Left lung (tissue), 10 donors: ENCODE results near the gene RHEX. TPM values are rescaled to one million over a fixed set of nuclear protein-coding genes. Genes with fewer than 3 reads are reported as not detected.

Source experiments
- ATAC-seq: fragments of 200-7000 bp; cut with Tn5 transposase; one replicate; pipeline ENCODE4 v1.9.1; 2020; ENCODE audit warnings: moderate library complexity
- DNase-seq, 4 donors: peaks; one replicate each; pipeline ENCODE4 v3.0.0-alpha.2; 2013 to 2020
- H3K27ac ChIP-seq, 2 donors: fragments of 200-600 bp; sonication (generic) in 1 of 2; one replicate each; pipeline versions ENCODE4 v1.5.0 to v1.8.0; 2020 to 2021
- H3K27me3 ChIP-seq, 2 donors: fragments of 200-600 bp; sonication (generic) in 1 of 2; one replicate each; pipeline versions ENCODE4 v1.5.0 to v1.8.0; 2020 to 2021
- H3K36me3 ChIP-seq, 2 donors: fragments of 200-600 bp; sonication (generic) in 1 of 2; one replicate each; pipeline versions ENCODE4 v1.5.0 to v1.8.0; 2020 to 2021
- H3K4me1 ChIP-seq, 2 donors: fragments of 200-600 bp; one replicate each; pipeline ENCODE4 v1.8.0; 2021
- H3K4me3 ChIP-seq, 2 donors: fragments of 200-600 bp; sonication (generic) in 1 of 2; one replicate each; pipeline versions ENCODE4 v1.5.0 to v1.8.0; 2020 to 2021; ENCODE audit warnings: mild to moderate bottlenecking in 1 of 2
- H3K9me3 ChIP-seq, 2 donors: fragments of 200-600 bp; sonication (generic) in 1 of 2; one replicate each; pipeline versions ENCODE4 v1.5.0 to v1.8.0; 2020 to 2021
- intact Hi-C, 2 donors: fragments of 100-400 bp; cut with DNase I; formaldehyde crosslinking; loops; one replicate each; pipeline versions ENCODE4 v1.11.2 to v1.14.2; 2022
- polyA plus RNA-seq, 6 donors: library from polyadenylated mRNA; unstranded; fragments of 120-200 nt; gene quantifications; one replicate each; pipeline ENCODE4 v1.2.1, GENCODE V29; 2013; ENCODE audit not compliant: insufficient read length in 6 of 6
- total RNA-seq, 2 donors: library from RNA; stranded (reverse); fragmentation: NEBNext Ultra II Directional; extraction: Animal tissue kit (Norgen Biotek cat#: 25700); gene quantifications; one replicate each; pipeline ENCODE4 v1.2.1, GENCODE V29; 2021
- TF ChIP-seq, protein P1 (sequence below), 2 donors: fragments of 200-600 bp; sonication (generic) in 1 of 2; IDR thresholded peaks; one replicate each; pipeline versions ENCODE4 v1.5.0 to v1.8.0; 2021; ENCODE audit warnings: antibody characterized with exemption in 2 of 2
- donor health status: DM: no; HTN: yes; CAD: no.
- donor health status: DM: no; HTN: no; CAD: no.

The RHEX gene
- total and polyA plus RNA-seq, 8 donors, result 0.18 to 2.4 (median 0.32) TPM; not detected in 1

DNA sequence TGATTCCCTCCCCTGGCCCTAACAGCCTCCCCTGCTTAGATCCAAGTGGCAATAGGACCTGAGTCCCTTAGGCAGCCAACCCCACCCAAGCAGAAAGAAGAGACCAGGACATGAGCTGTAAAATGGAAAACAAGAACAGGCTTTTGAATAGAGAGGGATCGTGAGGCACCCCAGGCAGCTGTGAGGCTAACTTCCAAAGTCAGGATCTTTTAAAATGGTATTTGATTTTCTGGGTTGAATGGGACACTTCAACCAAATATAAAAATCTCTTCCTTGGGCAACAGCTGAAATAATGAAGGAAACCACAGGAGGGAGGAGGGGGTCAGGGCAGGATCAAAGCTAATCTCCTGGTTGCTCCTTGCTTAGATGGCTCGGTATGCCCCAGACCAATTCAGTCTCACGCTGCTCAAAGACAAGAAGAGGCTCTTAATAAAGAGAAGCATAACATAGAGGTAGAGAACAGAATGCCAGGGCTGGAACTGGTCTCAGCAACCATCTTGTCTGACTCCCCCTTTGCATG is 92.9 kb downstream of the RHEX start:
- Histone ChIP-seq H3K27ac (no peak overlapping the region), H3K4me1 (no peaks in the 10 kb centered on the region), H3K27me3 (no peaks in the 10 kb centered on the region), H3K4me3 (no peak overlapping the region), H3K36me3 (no peaks in the 10 kb centered on the region), H3K9me3 (no peaks in the 10 kb centered on the region)
- intact Hi-C loops, result no loop called here
- TF ChIP-seq, protein P1, sequence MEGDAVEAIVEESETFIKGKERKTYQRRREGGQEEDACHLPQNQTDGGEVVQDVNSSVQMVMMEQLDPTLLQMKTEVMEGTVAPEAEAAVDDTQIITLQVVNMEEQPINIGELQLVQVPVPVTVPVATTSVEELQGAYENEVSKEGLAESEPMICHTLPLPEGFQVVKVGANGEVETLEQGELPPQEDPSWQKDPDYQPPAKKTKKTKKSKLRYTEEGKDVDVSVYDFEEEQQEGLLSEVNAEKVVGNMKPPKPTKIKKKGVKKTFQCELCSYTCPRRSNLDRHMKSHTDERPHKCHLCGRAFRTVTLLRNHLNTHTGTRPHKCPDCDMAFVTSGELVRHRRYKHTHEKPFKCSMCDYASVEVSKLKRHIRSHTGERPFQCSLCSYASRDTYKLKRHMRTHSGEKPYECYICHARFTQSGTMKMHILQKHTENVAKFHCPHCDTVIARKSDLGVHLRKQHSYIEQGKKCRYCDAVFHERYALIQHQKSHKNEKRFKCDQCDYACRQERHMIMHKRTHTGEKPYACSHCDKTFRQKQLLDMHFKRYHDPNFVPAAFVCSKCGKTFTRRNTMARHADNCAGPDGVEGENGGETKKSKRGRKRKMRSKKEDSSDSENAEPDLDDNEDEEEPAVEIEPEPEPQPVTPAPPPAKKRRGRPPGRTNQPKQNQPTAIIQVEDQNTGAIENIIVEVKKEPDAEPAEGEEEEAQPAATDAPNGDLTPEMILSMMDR (IDR thresholded peaks at IDR 0.05), result no peak
- no peak for ATAC-seq
- no peak for DNase-seq

Other genes with a start within 250 kb of the RHEX start
- gene SLC41A1, start 240.0 kb upstream of the RHEX start, total RNA-seq, result 10 to 100 TPM; 29.4 to 36.1 TPM
- 10 to 100 TPM; 36.6 to 46.8 (median 43.6) TPM for gene SLC41A1, start 240.0 kb upstream of the RHEX start, polyA plus RNA-seq
- under 1 TPM; 0.13 to 0.32 TPM for gene PM20D1, start 203.0 kb upstream of the RHEX start, total RNA-seq
- gene PM20D1, start 203.0 kb upstream of the RHEX start, polyA plus RNA-seq, result under 1 TPM; 0.29 to 0.79 (median 0.56) TPM
- 10 to 100 TPM in 1 of 2 donors, 1 to 10 TPM in 1; 7.6 to 42.5 TPM for gene SLC26A9, start 109.7 kb upstream of the RHEX start, total RNA-seq
- gene SLC26A9, start 109.7 kb upstream of the RHEX start, polyA plus RNA-seq, result 1 to 10 TPM; 4.1 to 8.5 (median 6.2) TPM
- 10 to 100 TPM; 13.4 to 14.2 TPM for gene RAB7B, start 49.8 kb upstream of the RHEX start, total RNA-seq
- gene RAB7B, start 49.8 kb upstream of the RHEX start, polyA plus RNA-seq, result 1 to 10 TPM; 3.2 to 4.8 (median 3.7) TPM
- gene CTSE, start 29.3 kb upstream of the RHEX start, total RNA-seq, result 100 to 1,000 TPM; 191 to 624 TPM
- gene CTSE, start 29.3 kb upstream of the RHEX start, polyA plus RNA-seq, result under 1 TPM; 0.35 to 0.93 (median 0.53) TPM
- gene AVPR1B, start 64.2 kb downstream of the RHEX start, total RNA-seq, result not detected
- under 1 TPM in 3 of 6 donors, not detected in 3; 0.08 to 0.11 (median 0.10) TPM for gene AVPR1B, start 64.2 kb downstream of the RHEX start, polyA plus RNA-seq
- gene FAM72A, start 149.7 kb downstream of the RHEX start, total RNA-seq, result 1 to 10 TPM; 3.9 to 5.0 TPM
- 1 to 10 TPM; 5.2 to 7.7 (median 7.2) TPM for gene FAM72A, start 149.7 kb downstream of the RHEX start, polyA plus RNA-seq
- 10 to 100 TPM; 63.8 to 65.4 TPM for gene SRGAP2, start 150.4 kb downstream of the RHEX start, total RNA-seq
- gene SRGAP2, start 150.4 kb downstream of the RHEX start, polyA plus RNA-seq, result 10 to 100 TPM; 58.9 to 72.4 (median 64.0) TPM